Spleen (tissue), 7 donors: ENCODE data around the gene ALAD.

Experiments used
- CTCF ChIP-seq, 11 experiments: fragments of 200-600 bp in 7 of 11; fragments of 450-650 bp in 4 of 11; sonication (generic) in 4 of 11; IDR thresholded peaks in 8 of 11; conservative IDR thresholded peaks in 3 of 11; 1 replicate in 7 of 11; 2 replicates in 4 of 11; pipeline versions ENCODE4 v1.4.0 to v1.8.0; 2016 to 2021; ENCODE audit warnings: antibody characterized with exemption in 11 of 11, inconsistent platforms in 4 of 11, mild to moderate bottlenecking in 1 of 11
- POLR2A ChIP-seq, 3 donors: fragments of 450-650 bp; IDR thresholded peaks; one replicate each; pipeline ENCODE4 v1.5.1; 2017; ENCODE audit warnings: antibody characterized with exemption in 3 of 3, mild to moderate bottlenecking in 1 of 3
- POLR2AphosphoS5 ChIP-seq, 3 donors: sonication (generic); formaldehyde crosslinking; IDR thresholded peaks; one replicate each; pipeline ENCODE4 v1.5.1; 2017; ENCODE audit warnings: antibody characterized with exemption in 3 of 3
- donor health status: DM: no; HTN: no; CAD: no; lungs with moderate emphysema.
- donor health status: DM: no; HTN: no; CAD: no.
- donor health status: DM: no; HTN: no; CAD: no.

DNA sequence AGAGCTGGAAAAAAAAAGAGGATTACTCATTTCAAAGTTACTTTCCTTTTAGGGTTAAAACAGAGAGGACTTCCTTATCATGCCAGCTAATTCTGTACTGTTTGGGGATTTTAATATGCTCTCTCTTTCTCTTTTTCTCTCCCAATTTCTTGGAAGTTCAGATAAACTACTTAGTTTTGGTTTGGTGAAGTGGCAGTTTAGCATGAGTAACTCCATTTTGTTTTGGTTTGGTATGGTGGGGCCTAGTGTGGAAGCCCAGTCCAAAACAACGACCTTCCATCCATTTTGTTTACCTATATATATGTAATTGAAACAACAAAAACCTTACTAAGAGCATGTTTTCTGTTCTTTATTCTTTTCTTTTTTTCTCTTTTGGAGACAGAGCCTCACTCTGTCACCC lies 55.4 kb downstream of the ALAD start:
- TF ChIP-seq POLR2A (IDR thresholded peaks at IDR 0.05) (no peak), POLR2AphosphoS5 (IDR thresholded peaks at IDR 0.05) (no peak), CTCF (IDR thresholded peaks at IDR 0.05 in 8 of 11, conservative IDR thresholded peaks at IDR 0.05 in 3 of 11) (no peak)
